Measurements from ENCODE around the gene MT2A.

MT2A gene

DNA sequence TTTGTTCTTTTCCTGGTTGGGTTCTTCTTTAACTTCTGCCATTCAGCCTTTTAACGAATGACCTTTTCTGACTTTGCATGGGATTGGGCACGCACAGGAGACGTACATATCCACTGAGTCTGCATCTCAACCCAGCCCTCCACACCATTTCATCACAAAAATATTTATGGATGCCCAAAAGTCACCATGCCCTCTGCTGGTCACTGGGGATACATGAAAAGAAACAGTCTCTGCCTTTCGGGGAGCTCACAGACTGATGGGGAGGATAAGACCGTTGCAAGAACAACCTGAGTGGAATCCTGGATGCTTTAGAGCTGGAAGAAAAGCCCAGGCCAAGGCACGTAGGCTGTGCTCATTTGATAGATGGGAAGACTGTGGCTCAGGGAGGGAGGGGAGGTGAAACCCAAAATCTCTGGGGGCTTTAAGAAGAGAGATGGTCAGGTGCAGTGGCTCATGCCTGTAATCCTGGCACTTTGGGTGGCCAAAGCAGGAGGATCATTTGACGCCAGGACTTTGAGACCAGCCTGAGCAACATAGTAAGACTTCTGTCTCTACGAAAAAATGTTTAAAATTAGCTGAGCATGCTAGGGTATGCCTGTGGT, 7.9 kb upstream of the MT2A start:
- DNase-seq, result no peak

DNA sequence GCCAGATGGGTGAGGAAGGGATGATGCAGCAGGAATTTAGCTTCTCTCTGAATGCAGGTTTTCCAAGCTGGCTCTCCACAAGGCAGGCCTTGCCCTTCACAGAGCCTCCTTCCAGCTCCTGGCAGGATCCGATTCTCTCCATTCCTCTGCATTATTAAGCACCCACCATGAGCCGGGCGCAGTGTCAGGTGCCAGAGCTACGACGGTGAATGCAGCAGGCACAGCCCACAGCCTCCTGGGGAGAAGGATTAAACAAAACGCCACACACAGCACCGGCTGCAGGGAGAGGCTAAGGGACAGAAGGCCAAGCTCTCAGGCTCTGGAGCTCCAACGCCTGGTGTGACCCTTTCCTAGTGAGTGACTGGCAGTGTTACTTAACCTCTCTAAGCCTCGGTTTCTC, 7.1 kb upstream of the MT2A start:
- no peak for DNase-seq

DNA sequence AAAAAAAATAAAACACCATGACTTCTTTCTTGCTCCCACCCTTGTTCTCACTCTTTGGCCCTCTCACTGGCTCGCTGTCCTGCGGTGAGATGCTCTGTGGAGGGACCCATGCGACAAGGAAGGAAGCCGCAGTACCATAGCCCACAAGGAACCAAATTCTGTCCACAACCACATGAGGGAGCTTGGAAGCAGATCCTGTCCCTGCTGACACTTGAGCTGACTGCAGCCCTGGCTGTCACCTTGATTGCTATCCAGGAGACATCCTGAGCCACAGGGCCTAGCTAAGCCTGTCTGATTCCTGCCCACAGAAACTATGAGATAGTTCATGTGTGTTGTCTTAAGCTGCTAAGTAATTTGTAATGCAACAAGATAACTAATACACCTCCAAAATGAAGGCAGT, 4.8 kb upstream of the MT2A start:
- DNase-seq, result no peak

DNA sequence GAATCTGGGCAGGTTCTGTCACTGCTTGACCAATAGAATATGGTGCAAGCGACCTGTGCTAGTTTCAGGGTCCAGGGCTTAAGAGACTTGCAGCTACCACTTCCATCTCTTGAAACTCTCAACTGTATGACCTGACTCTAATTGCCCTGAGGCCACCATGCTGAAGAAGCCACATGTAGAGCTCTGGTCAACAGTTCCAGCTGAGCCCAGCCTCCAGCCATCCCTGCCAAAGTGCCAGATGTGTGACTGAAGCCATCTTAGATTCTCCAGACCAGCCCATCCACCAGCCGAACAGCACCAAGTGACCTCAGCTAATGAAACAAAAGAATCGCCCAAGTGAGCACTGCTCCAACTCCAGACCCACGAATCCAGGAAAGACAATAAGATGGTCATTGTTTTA, 3.4 kb upstream of the MT2A start:
- DNase-seq, result no peak

DNA sequence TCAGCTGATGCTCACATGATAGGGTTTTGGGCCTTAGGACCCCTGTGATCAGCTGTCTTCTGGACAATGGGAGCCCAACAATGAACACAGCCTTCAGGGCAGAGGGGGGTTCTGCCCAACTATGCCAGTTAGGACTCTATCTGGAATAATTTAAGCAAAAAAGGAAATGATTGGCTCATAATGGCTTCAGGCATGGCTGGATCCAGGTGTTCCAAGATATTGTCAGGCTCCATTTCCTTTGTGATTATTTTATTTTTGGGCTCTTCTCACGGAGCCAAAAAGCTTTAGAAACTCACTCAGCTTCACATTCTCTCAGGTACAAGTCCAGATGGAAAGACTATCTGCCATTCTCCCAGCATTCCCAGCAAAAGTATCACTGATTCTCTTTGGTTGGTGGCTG, 2.9 kb upstream of the MT2A start:
- DNase-seq, result no peak

DNA sequence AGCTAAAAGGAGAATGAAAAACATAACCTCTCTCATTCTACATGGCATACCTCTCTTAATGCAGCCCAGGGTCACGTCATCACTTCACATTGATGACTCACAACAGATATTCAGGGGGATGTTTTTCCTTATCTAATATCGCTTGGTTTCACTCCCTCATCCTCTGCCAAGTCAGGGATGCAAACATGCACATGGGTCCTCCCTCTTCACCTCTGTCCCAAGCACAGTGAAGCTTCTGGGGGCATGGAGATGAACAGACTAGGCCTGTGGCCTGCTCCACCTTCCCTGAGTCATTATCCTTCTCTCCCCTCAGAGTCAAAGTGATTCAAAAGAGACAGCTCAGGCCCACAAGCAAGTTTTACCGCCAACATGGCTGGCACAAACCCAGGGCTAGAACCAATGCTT, 2.3 kb upstream of the MT2A start:
- no peak for DNase-seq

DNA sequence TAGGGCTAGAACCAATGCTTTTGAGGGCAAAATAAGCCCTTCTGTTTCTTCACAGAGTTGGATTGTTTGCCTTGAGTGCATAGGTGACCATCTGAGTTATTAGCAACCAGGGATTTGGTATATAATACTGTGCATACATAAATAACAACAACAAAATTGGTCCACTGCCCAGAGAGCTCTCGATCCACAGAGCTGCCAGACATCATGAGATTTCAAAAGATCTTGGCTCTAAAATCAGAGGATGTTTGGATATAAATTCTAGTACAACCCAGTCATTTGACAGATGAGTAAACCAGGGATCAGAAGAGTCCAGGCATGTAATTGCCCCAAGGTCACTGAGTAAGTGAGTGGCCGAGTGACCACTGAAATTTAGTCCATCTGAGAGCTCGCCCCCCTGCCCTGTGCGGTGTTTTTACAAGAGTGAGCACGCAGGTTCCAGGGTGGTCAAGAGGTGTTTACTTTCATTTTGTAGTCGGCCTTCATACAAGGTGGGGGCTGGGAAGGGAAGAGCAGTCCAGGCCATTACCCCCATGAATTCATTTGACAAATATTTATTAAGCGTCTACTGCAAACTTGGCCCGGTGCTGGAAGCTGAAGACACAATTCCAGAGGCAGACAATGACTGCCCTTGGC, 1.8 kb upstream of the MT2A start:
- DNase-seq, result peak; percentile 37

DNA sequence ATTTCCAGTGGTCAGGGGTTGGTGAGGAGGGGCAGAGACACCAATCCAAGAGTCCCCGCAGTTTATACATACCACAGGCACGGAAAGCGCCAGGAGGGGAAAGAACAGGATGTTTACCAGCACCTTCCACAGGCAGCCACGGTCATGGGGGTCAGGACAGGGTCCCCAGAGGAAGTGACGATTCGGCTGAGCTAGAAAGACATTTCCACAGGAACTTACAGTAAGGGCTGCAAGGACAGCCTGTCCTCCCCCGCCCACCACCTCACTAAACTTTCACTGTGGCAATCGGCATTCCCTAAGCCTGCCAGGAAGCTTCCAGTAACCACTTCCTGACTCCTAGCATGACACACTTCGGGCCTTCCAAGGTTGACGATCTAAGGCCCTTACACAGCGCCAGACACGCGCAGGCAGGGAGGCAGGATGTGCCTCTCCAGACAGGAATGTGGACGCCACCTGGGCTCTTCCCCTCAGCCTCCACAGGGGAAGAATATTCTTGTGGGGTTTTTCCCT, 1.2 kb upstream of the MT2A start:
- no peak for DNase-seq

DNA sequence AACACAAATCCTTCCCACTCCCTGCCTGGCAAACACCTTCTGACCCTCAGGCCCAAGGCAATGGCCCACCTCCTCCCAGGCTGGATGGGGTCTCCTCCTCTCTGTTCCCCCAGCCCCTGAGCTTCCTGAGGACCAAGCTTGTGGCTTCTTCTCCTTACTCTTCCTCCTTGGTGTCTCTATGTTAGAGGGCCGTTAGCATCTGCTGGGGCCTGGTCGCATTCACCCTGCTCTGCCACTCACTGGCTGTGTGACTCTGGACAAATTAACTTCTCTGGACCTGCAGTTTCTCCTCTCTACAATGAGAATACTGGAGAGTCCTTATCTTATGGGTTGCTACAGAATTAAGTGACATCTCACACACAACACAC, 725 bp upstream of the MT2A start:
- no peak for DNase-seq

DNA sequence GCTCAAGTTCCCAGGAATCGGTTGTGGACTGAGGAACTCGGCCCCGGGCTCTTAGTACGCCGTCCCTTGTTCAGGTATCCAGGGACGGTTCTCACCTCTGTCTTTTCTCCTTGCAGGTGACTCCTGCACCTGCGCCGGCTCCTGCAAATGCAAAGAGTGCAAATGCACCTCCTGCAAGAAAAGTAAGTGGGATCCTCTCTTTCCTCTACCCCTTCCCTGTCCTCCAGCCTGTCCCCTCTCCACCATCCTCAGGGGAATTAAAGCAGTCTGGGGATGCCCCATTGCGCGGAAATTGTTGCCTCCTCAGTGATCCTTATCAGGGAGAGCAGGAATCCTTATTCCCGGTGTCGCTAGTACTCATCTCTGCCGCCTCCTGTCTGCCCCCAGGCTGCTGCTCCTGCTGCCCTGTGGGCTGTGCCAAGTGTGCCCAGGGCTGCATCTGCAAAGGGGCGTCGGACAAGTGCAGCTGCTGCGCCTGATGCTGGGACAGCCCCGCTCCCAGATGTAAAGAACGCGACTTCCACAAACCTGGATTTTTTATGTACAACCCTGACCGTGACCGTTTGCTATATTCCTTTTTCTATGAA, 585 bp downstream of the MT2A start:
- no peak for DNase-seq

DNA sequence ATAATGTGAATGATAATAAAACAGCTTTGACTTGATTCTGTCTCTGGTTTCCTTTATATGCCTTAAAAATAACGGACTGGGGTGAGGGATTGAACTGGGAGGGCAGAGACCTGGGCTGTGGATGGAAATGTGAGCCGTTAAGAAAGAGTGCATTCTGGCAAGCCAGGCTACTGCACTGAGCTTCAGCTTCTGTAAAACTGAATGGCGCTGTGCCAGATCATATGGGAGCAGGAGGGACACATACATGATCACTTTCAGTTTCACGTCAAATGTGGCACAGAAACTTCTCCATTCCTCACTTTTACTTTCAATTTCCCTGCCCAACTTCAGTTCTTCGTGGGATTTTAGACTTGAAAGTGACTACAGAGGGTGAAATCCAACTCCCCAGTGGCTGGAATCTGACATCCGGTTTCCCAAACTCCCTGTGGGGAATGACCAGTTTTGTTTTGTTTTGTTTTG, 1.1 kb downstream of the MT2A start:
- DNase-seq, result no peak

DNA sequence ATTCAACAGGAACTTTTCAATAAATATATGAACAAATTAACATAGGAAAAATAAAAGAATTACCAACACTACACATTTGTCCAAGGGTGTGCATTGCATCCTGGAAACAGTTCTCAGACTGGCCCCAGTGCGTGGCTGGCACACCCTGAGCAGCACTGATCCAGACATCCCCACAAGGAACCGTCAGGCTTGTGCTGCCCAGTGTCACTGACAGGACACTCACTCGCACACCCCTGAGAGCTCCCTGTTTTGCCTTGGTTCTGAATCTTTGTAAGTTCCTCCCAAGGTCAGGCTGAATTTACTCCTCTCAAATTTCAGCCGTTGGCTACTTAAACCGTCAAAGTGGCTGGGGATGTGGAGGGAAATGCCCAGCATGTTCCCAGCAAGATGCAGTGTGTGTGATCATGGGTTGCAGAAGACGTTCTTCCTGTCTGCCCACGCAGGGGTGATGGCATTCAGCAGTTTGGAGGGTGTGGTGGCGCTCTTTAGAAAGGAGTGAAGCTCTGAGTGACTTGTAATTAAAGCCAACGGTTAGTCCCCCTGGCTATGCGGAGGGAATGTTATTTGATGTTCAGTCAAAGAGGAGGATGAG, 1.7 kb downstream of the MT2A start:
- DNase-seq, result no peak

DNA sequence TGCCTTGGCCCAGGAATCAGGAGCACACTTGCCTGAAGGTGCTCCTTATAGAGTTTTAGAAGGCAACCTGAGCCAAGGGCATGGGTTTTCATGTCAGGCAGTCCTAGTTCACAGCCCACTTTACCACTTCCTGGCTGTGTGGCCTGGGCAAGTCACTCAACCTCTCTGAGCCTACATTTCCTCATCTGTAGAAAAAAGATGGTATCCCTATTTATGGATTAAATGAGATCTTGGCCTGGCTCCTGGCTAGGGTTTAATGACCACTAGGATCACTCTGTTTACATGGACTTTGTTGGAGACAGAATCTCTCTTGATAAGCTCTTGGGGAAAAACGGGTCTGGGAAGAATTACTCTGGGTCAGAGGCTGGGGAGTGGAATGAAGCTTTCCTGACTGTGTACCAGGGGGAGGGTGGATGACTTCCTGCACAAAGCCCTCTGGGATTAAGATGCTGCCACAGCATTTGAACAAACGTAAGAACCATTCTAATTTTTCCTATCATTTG, 2.3 kb downstream of the MT2A start:
- DNase-seq, result no peak

DNA sequence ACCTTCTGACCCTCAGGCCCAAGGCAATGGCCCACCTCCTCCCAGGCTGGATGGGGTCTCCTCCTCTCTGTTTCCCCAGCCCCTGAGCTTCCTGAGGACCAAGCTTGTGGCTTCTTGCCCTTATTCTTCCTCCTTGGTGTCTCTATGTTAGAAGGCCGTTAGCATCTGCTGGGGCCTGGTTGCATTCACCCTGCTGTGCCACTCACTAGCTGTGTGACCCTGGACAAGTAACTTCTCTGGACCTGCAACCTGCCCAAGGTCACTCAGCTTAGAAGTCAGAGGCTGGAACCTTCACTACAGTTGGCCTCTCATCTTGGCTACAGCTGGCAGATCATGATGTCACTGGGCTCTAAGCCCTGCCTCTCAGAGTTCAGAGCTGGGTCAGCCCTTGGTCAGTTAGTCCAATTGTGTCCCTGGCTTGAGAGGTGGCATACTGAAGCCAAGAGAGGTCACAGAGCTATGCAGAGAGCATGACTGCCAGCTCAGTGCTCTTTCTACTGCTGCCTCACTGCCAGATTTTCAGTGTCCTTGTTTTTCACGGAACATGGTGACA, 3.0 kb downstream of the MT2A start:
- DNase-seq, result no peak

DNA sequence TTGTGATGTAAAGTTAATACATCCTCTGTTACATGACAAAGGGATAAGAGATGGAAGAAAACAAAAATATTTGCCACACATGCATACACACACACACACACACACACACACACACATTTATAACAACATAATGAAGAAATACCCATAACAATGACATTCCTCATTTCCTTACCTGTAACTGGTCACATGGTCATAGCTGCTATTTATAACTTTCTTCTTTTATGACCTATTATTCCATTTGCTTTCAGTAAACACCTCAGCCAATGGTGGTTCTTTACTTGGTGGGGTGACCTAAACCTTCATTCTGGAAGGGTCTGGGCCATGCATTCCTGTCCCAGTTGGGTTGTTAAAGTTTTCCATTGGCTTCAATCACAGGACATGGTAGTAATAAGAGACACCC, 5.3 kb downstream of the MT2A start:
- DNase-seq, result no peak

DNA sequence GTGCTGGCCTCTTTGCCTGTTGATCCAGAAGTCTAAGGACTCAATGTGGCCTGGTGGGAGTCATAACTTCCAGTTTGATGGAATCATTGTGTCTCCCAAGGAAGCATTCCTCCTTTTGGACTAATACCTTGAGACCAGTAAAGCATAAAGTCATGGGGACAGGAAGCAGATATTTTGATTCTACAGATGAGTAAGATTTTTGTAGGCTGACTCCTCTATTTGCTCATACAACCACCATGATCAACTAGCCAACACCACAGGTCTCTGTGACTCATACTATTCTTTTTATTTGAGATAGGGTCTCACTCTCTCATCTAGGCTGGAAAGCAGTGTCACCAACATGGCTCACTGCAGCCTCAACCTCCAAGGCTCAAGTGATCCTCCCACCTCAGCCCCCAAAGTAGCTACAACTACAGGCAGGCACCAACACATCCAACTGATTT, 6.2 kb downstream of the MT2A start:
- DNase-seq, result no peak

DNA sequence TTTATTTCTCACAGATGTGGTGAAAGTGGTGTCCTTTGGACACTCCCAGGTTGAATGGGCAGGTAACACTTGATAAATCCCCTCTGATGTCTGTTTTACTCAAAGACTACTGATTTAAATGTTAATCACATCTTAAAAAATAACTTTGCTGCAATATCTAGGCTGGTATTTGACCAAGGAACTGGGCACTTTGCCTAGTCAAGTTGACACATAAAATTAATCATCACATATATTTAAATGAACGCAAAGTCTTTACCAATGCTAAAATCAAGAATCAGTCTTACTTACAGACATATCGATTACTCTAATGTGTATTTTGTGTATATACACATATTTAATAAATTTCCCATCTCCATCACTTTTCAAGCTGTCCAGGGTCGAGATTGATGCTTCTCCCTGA, 7.0 kb downstream of the MT2A start:
- DNase-seq, result no peak

DNA sequence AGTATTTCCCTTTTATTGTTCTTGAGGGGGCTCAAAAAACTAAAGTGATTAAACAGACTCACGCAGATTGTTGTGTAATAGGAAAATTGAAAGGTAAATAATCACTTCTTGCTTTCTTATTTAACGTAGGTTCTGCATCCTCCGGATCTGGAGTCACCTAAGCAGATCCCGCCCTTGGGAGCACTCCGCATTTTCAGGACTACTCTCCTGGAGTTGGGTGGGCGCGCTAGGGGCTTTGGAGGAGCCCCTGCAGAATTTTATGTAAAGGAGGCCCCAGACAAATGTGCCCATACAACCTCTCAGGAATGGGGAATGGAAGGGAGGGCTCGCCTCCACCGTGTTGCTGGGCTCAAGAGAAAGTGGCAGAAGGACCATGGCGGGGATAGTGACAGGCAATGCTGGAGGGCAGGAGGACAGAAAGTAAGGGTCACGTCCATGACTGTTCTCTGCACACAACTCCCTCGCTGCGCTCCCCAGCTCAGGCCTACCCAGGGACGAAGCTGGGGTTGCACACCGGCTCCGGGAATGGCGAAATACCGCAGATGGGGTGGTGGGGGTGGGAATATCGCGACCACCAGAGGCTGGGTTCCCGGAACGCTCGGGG, 8.3 kb downstream of the MT2A start:
- no peak for DNase-seq

DNA sequence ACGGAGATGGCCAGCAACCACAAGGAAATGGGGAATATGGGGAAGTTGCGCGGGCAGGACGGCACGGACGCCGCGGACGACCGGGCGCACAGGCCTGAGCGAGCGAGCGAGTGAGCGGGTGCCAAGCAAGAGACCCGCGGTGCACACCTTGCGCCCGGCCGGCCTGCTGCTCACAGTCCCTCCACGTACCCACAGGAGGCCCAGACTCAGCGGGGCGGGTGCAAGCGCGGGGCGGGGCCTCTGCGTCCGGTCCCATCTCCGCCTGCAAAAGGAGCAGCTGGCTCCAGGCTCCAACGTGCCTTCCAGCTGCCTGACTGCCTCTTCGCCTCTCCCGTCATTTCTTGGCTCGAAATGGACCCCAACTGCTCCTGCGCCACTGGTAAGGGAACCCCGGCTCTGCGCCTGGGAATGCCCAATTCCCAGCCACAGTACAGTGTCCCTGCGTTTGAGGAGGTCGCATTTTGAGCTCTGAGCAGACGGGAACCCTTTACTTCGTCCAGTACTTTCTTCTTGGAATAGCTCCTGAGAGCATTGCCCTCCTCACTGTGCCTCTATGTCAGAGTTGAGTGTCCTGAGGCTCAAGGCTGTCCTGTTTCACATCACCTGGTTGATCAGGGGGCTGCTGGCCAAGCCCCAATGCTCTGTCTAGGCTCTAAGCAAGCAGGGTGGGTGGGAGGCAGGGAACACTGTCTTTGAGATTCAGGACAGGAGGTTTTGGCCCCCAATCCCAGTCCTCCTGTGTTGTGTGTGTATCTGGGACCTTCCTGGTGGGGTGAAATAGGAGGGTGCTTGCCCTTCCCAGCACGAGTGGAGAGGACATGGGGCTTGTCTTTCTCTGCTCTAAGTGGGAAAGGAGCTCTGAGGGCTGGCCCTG, 9.1 kb downstream of the MT2A start:
- DNase-seq, result no peak

DNA sequence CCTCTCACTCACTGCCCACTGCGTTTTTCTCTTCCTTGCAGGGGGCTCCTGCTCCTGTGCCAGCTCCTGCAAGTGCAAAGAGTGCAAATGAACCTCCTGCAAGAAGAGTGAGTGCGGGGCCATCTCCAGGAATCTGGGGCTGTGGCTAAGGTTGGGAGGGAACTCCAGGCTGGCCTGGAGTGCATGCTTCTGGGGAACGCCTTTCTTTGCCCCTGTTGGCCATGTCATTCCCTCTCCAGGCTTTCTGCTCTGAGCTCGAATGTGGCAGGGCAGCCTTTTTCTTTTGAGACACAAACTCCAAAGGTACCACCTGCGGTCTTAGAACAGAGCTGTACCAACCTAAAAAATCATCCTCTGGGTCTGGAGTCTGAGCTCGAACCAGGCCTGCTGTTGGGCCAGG, 9.8 kb downstream of the MT2A start:
- DNase-seq, result no peak

DNA sequence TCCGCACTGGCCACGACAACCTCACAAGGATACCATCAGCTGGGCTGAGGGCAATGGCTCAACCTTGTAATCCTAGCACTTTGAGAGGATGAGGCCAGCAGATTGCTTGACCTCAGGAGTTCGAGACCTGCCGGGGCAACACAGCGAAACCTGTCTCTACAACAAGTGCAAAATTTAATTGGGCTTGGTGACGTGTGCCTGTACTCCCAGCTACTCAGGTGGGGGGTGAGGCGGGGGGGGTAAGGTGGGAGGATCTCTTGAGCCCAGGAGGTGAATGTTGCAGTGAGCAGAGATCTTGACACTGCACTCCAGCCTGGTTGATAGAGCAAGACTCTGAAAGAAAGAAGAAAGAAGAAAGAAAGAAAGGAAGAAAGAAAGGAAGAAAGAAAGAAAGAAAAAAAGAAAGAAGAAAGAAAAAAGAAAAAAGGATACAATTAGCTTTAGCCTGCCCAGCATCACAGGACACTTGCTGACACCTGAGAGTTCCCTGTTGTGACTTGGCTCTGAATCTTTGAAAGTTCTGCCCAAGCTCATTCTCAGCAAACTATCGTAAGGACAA, 12.0 kb downstream of the MT2A start:
- no peak for DNase-seq

Measured in NCI-H2029 treated with DMSO at 0.1 percent for 48 hours (cell line).